ENCODE measurements around the gene U2SURP. TPM values are rescaled to one million over a fixed set of nuclear protein-coding genes. Genes with fewer than 3 reads are reported as not detected.

U2SURP gene
- total RNA-seq, 2 donors from 2014 or later: 26.3 to 33.7 TPM

DNA sequence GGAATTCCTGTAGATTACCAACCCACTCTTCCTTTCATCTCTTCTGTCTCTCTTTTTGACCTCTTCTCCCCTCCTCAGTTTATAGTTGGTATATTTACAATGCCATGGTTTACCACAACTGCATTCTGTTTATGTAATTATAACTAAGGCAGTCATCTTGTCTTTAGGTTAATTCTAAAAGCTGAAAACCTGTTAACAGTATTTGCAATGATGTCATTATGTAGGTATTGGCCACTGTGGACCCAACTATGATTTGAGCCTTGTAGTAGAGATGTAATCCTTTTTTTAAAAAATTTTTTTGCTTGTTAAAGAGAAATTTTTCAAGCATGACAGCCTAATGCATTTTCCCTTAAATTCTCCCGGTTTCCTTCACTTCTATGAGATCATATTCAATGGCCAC lies 87.5 kb downstream of the U2SURP start:
- no peak for DNase-seq (ENCODE audit: low spot score)
- no peaks in the 10 kb centered on the region for H3K4me1 ChIP-seq
- TF ChIP-seq, protein P1, sequence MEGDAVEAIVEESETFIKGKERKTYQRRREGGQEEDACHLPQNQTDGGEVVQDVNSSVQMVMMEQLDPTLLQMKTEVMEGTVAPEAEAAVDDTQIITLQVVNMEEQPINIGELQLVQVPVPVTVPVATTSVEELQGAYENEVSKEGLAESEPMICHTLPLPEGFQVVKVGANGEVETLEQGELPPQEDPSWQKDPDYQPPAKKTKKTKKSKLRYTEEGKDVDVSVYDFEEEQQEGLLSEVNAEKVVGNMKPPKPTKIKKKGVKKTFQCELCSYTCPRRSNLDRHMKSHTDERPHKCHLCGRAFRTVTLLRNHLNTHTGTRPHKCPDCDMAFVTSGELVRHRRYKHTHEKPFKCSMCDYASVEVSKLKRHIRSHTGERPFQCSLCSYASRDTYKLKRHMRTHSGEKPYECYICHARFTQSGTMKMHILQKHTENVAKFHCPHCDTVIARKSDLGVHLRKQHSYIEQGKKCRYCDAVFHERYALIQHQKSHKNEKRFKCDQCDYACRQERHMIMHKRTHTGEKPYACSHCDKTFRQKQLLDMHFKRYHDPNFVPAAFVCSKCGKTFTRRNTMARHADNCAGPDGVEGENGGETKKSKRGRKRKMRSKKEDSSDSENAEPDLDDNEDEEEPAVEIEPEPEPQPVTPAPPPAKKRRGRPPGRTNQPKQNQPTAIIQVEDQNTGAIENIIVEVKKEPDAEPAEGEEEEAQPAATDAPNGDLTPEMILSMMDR (IDR thresholded peaks at IDR 0.05): no peak
- H3K9me3 ChIP-seq: no peaks in the 10 kb centered on the region
- no peak overlapping the region for H3K27ac ChIP-seq
- no peaks in the 10 kb centered on the region for H3K36me3 ChIP-seq
- H3K4me3 ChIP-seq: no peak overlapping the region
- H3K27me3 ChIP-seq: no peaks in the 10 kb centered on the region

DNA sequence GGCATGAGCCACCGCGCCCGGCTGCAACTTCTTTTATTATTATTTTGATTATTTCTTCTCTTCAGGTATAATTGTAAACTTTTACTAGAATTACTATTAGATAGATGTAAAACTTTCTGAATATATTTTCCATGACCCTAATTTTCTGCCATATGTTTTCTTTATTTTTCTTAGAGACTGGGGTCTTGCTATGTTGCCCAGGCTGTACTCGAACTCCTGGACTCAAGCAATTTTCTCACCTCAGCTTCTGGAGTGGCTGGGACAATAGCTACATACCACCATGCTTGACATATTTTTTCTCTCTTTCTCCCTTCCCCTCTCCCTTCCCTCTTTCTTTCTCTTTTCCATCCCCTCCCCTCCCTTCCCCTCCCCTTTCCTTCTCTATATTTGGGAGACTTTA lies 88.6 kb downstream of the U2SURP start:
- Histone ChIP-seq H3K27ac (no peak overlapping the region), H3K9me3 (no peaks in the 10 kb centered on the region), H3K4me3 (no peak overlapping the region), H3K36me3 (no peaks in the 10 kb centered on the region), H3K27me3 (no peaks in the 10 kb centered on the region), H3K4me1 (no peaks in the 10 kb centered on the region)
- TF ChIP-seq, protein P1 (IDR thresholded peaks at IDR 0.05): no peak
- no peak for DNase-seq (ENCODE audit: low spot score)

DNA sequence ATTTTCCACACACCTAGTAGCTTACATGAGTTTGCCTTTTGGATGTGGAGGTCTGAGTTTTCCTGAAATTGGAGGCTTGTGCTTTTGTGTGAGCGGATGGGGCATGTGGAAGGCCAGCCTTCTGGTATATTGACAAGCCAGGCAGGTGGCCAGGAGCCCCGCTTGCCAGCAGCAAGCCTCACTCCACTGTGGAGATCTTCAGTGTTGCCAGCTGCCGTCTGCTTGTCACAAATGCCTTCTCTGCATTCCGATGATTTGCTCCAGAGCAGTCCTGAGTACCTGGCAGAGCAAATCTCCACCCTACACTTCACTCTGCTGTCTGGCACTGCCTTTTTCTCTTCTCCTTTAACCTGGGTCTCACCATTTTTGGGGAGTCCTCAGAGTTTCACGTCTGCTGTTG lies 89.1 kb downstream of the U2SURP start:
- DNase-seq (ENCODE audit: low spot score): no peak
- no peaks in the 10 kb centered on the region for H3K36me3 ChIP-seq

DNA sequence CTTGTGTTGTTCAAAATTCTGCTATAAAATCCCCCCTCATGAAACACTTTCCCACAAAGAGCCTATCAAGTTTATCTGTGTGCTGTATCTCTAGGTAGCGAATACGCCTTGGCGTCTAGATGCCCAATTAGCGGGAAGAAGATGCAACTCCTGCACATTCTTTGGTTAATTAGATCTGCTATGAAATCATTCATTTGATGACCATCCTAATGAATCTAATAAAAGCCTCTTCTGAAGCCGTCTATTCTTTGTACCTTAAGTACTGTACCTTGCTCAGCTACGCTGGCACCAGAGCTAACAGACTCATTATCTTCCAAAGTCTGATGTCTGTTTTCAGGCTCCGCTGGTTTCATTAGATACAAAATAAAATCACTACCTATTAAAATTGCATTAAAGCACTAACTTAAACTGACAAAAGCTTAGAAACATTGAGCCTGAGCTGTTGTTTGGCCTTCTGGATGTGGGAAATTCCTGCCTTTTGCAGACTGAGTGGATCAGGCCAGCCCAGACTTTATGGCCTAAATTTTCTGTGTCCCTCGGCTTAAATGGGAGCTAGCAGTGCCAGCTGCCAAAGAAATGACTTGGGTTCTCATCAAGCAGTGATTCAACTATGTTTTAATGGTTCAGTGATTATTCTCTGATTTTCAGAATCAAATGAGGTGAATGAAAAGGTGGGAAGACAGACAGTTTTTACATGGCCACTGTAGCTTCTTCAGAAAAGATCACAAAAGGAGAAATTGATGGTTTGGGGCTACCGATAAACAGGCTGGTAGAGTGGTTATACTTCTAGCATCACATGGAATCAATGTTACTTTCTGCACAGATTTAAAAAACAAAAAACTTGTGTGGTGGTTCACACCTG lies 89.8 kb downstream of the U2SURP start:
- no peak overlapping the region for H3K4me3 ChIP-seq
- no peaks in the 10 kb centered on the region for H3K36me3 ChIP-seq
- H3K9me3 ChIP-seq: no peaks in the 10 kb centered on the region
- H3K27me3 ChIP-seq: no peaks in the 10 kb centered on the region
- H3K27ac ChIP-seq: no peak overlapping the region
- H3K4me1 ChIP-seq: no peaks in the 10 kb centered on the region
- no peak for DNase-seq (ENCODE audit: low spot score)
- TF ChIP-seq, protein P1 (IDR thresholded peaks at IDR 0.05): no peak

More for the DNA sequence above, 89.1 kb downstream of the U2SURP start:
- Histone ChIP-seq H3K9me3 (no peaks in the 10 kb centered on the region), H3K4me3 (no peak overlapping the region), H3K4me1 (no peaks in the 10 kb centered on the region), H3K27ac (no peak overlapping the region), H3K27me3 (no peaks in the 10 kb centered on the region)
- TF ChIP-seq, protein P1 (IDR thresholded peaks at IDR 0.05): no peak

DNA sequence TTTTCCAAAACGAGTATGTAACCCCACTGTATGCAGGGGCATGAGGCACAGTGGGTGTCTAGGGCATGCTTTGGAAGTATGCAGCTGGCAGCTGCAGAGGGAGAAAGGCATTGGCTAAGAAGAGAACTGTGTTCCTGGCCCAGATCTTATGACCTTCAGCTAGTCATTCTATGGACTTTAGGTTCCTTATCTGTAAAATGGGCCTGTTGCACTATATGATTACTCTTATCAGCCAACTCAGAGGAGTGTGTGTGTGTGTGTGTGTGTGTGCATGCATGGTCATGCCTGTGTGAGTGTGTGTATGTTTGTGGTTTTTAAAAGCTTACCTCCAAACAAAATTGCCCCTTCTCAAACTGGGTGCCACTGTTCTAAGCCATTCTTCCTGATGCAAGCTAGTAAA lies 90.8 kb downstream of the U2SURP start:
- Histone ChIP-seq H3K27ac (no peak overlapping the region), H3K4me3 (no peak overlapping the region), H3K9me3 (no peaks in the 10 kb centered on the region), H3K4me1 (no peaks in the 10 kb centered on the region), H3K27me3 (no peaks in the 10 kb centered on the region), H3K36me3 (no peaks in the 10 kb centered on the region)
- DNase-seq (ENCODE audit: low spot score): no peak
- TF ChIP-seq, protein P1 (IDR thresholded peaks at IDR 0.05): no peak
